GM12892 (cell line): ENCODE data around the gene CDK8.

Experiments
- POLR2A ChIP-seq: IDR thresholded peaks from 2 replicates; pipeline ENCODE4 v1.6.1; 2011; ENCODE audit warnings: low read depth, low read length, control low read depth
- POLR2AphosphoS5 ChIP-seq: IDR thresholded peaks from 2 replicates; pipeline ENCODE4 v1.6.1; 2011; ENCODE audit warnings: low read depth, low read length, control low read depth
- TAF1 ChIP-seq: IDR thresholded peaks from 2 replicates; pipeline ENCODE4 v1.6.1; 2011; ENCODE audit warnings: low read depth, mild to moderate bottlenecking, control low read depth, low read length, borderline replicate concordance

DNA sequence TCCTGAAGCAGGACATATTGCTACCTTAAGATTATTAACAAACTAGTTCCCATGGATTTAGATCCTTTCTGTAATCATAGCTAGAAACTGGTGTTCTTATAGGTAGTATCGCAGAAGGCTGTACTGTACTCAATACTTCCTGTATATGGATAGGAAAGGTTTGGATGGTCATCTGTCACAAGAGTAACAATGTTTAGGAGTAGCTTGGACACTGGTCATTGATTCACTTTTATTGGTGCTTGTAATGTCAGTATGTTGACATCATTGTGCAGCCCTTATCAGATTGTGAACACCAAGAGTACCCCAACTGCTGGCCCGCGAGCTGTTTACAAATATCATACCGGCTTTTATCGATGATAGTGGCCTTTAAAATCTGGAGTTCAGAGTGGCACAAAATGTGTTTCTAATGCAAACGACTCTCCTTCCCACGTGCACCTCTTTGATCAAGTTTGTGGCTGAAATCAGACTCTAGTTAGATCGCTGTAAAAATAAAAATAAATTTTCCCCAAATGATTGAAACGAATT lies 605 bp upstream of the CDK8 start:
- TF ChIP-seq POLR2A = no peak
- TF ChIP-seq POLR2AphosphoS5 = no peak
- TF ChIP-seq TAF1 = no peak
